COLO829 (cell line): ENCODE data around the gene CDK5.
A peak's percentile ranks its signal among the peaks of the same experiment; 100 is the strongest.

ENCODE experiments used
- DNase-seq: peaks from one replicate; pipeline ENCODE4 v3.0.0; 2012; ENCODE audit warnings: low spot score

CDK5 gene

GRCh38 chr7:151071032-151071866 lies 13.6 kb upstream of the CDK5 start:
- DNase-seq = no peak

- DNase-seq = no peak
These were observed 12.9 kb upstream of the CDK5 start for GRCh38 chr7:151070574-151070960.

- no peak for DNase-seq
These were observed 12.3 kb upstream of the CDK5 start for GRCh38 chr7:151069841-151070573.

GRCh38 chr7:151068069-151068773 lies 10.5 kb upstream of the CDK5 start:
- no peak for DNase-seq

DNA sequence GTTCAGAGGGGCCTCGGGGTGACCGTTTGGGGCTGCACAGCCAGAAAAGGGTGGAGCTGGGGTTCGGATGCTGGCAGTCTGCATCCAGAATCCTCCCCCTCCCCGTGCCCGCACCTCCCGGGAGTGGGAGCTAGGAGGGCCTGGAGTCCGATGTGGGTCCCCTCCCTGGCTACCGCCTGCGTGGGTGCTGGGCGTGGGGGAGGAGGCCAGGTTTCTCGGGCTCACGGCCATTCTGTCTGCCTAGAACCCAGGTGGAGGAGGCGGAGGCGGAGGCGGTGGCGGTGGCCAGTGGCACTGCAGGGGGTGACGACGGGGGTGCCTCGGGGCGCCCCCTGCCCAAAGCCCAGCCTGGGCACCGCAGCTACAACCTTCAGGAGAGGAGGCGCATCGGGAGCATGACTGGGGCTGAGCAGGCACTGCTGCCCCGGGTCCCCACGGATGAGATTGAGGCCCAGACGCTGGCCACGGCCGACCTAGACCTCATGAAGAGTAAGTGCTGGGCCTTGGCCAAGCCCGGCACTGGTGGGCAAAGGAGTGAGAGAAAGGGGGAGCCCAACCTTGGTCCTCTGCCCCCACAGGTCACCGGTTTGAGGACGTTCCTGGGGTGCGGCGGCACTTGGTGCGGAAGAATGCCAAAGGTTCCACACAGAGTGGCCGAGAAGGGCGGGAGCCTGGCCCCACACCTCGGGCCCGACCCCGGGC lies 8.7 kb upstream of the CDK5 start:
- DNase-seq = no peak

- no peak for DNase-seq
These were observed 7.8 kb upstream of the CDK5 start for GRCh38 chr7:151065516-151065915.

- no peak for DNase-seq
These were observed 7.3 kb upstream of the CDK5 start for GRCh38 chr7:151064993-151065392.

GRCh38 chr7:151064454-151064853 lies 6.8 kb upstream of the CDK5 start:
- no peak for DNase-seq

- no peak for DNase-seq
These were observed 5.5 kb upstream of the CDK5 start for GRCh38 chr7:151063212-151063561.

DNA sequence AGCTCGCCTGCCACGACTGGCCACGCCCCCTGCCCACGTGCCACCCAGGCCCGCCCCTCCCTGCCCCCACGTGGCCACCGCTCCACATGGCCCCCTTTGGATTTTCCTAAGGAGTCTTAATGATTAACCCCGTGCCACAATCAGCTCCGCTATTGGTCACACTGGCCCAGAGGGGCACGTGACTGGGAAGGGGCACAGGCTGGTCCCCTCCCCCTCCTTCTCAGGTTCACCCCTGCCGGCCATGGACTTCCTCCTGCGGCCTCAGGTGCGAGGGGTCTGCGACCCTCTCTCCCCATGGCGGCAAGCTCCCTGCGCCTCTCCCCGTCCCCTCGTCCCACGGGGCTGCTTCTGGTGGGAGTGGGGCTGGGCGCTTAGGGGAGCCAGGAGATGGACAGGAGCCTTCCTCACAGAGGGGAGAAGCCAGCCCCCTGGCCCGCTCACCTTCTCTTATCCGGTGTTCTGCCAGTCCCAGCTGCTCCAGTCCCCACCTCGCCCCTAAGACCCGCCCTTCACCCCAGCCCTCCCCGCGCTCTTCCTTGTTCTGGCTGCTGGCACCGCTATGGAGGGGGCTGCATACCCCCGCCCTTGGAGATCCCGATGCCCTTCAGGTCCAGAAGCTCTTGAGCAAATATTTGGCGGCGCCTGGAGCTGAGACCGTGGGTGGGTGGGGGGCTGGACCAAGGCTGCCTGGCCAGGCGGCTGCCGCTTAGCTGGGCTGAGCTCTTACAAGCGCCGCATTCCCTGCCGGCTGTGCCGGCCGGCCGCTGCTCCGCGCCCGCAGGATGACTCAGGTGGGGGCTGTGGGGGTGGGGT lies 4.9 kb upstream of the CDK5 start:
- DNase-seq = peak; percentile 69

- DNase-seq = no peak
These were observed 4.4 kb upstream of the CDK5 start for GRCh38 chr7:151062111-151062398.

- DNase-seq = no peak
These were observed 3.8 kb upstream of the CDK5 start for GRCh38 chr7:151061213-151062110.

- no peak for DNase-seq
These were observed 2.9 kb upstream of the CDK5 start for GRCh38 chr7:151060416-151061212.

DNA sequence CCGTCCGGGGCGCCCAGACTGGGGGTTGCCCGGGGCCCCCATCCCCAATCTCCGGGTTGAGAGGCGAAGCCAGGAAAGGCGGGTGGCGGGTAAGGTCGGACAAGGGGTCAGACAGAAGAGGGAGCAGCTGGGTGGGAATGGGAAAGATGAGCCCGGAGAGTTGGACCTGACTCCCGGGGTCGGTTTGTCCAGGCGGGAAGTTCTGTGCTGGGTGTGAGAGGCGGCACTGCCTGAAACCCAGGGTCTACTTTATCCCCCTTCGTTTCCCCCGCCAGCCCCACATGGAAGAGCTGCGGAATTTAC lies 2.4 kb upstream of the CDK5 start:
- no peak for DNase-seq

DNA sequence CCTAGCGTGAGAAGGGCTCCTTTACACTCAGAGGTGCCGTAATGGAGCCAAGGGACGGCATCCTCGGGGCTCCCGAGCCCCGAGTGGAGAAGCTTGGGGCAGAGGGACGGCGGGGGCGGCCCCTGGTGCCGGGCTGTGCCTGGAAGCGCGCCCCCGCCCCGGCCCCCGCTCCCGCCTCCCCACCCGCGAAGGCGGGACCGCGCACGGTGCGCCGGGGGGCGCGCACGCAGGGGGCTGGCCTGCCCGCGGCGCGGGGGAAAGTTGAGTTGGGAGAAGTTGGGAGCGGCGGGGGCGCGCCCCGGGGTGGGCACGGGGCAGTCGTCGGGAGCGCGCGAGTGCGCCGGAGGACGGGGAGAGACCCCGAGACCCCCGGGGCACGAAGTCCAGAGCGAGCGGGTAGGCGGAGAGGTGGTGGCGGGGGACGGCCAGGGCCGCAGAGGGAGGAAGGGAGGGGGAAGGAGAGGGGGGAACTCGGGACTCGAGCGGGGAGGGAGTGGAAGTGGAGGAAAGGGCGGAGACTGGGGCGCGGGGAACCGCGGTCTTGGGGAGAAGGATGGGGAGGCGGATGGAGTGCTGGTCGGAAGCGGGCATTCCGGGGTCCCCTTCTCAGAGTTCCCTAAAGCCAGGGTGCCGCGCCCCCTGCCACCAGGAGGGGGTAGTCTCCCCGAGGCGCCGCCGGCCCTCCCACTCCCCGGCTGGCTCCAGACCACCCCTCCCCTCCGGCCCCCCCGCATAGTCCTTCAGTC lies 1.8 kb upstream of the CDK5 start, which contains the start of gene SLC4A2:
Gene SLC4A2 (plus strand): TSS at position 223 of the 746 bp plus-strand sequence. CDS start 2,399 bp downstream, outside the sequence.
- DNase-seq = no peak

GRCh38 chr7:151058781-151059366 lies 1.2 kb upstream of the CDK5 start:
- no peak for DNase-seq

DNA sequence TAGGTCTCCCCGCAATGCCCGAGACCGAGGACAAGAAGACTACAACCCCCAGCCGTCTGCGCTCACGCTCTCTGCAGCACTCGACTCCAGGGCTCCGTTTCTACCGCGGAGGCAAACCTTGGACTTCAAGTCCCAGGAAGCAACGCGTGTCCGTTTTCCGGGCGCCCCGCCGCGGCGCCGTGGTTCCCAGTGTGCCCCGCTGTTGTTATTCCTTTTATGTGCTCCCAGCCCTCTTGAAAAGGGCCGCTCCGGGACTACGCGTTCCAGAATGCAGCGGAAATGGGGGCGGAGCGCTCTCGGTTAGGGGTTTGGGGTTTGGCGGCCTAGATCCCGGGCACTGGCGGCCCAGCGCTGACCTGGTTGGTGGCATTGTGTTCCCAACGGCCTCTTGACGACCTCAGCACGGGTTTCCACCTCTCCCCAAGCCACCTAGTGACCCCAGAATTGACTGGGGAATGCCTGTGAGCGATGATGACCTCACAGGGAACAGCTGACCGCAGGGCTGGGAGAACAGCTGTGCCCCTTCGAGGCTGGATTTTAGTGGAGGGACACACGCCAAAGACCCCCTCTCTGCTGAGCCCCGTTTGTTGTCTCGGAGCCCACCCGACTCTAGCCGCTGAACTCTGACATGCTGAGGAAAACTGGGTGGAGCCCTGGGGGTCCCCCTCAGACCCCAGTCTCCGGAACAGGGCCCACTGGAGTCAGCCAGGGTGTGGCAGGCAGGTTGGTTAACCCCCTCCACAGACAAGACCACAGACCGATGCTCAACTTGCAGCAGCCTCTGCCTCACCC lies 488 bp upstream of the CDK5 start:
- peak; percentile 97 for DNase-seq
